Hepatocyte (in vitro differentiated cells): ENCODE data around the gene PRPSAP2.
"Not testable (repeated sequence)": the region's sequence is repeated elsewhere in the genome, so short reads cannot be mapped to it uniquely, and the experiment has no call there.

Experiments used
- CTCF ChIP-seq: fragments of 200-600 bp; sonication (generic); IDR thresholded peaks from 2 replicates; pipeline ENCODE4 v1.5.1; 2016; ENCODE audit warnings: antibody characterized with exemption, mild to moderate bottlenecking; ENCODE audit not compliant: poor library complexity
- EZH2phosphoT487 ChIP-seq: fragments of 200-600 bp; sonication (generic); IDR thresholded peaks from one replicate; pipeline ENCODE4 v1.6.1; 2018; ENCODE audit warnings: antibody characterized with exemption, mild to moderate bottlenecking, low read depth, moderate library complexity; ENCODE audit not compliant: unreplicated experiment, severe bottlenecking

- not testable (repeated sequence) for TF ChIP-seq CTCF, EZH2phosphoT487
Observed at GRCh38 chr17:18821430-18821829, 36.5 kb upstream of the PRPSAP2 start.
